ENCODE results near the gene BCL7A.

The BCL7A gene

DNA sequence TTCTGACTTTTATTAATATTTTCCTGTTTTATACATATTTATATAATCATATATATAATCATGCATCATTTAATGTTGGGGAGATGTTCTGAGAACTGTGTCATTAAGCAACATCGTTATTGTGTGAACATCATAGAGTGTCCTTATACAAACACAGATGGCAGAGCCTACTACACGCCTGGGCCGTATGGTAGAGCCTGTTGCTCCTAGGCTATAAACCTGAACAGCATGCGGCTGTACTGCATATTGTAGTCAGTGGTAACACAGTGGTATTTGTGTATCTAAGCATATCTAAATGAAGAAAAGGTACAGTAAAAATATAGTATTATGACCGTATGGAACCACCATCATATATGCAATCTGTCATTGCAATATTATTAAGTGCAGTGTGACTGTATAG lies 44.7 kb upstream of the BCL7A start:
- Histone ChIP-seq H3K79me2 (ENCODE audit: insufficient read depth, low read length) (no peaks in the 10 kb centered on the region), H3K27ac (ENCODE audit: low read depth, low read length, poor library complexity, severe bottlenecking) (no peak overlapping the region), H4K20me1 (ENCODE audit: insufficient read depth, low read length) (no peaks in the 10 kb centered on the region), H3K27me3 (ENCODE audit: insufficient read depth, low read length) (no peaks in the 10 kb centered on the region), H3F3A (ENCODE audit: insufficient read depth, low read length) (peaks cover 4% of the 10 kb centered on the region), H3K9ac (ENCODE audit: low read length) (no peak overlapping the region), H3K9me2 (ENCODE audit: low read depth, low read length) (no peaks in the 10 kb centered on the region), H3K4me2 (ENCODE audit: low read length) (no peak overlapping the region), H3K9me3 (ENCODE audit: low read length) (peaks cover 9% of the 10 kb centered on the region), H2AFZ (ENCODE audit: low read length) (no peak overlapping the region), H3K4me1 (ENCODE audit: insufficient read depth, low read length, severe bottlenecking) (peaks cover 35% of the 10 kb centered on the region), H3K36me3 (ENCODE audit: insufficient read depth, low read length) (no peaks in the 10 kb centered on the region), H3K4me3 (ENCODE audit: low read depth, low read length, poor library complexity, severe bottlenecking) (no peak overlapping the region)
- TF ChIP-seq, protein P1, sequence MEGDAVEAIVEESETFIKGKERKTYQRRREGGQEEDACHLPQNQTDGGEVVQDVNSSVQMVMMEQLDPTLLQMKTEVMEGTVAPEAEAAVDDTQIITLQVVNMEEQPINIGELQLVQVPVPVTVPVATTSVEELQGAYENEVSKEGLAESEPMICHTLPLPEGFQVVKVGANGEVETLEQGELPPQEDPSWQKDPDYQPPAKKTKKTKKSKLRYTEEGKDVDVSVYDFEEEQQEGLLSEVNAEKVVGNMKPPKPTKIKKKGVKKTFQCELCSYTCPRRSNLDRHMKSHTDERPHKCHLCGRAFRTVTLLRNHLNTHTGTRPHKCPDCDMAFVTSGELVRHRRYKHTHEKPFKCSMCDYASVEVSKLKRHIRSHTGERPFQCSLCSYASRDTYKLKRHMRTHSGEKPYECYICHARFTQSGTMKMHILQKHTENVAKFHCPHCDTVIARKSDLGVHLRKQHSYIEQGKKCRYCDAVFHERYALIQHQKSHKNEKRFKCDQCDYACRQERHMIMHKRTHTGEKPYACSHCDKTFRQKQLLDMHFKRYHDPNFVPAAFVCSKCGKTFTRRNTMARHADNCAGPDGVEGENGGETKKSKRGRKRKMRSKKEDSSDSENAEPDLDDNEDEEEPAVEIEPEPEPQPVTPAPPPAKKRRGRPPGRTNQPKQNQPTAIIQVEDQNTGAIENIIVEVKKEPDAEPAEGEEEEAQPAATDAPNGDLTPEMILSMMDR (IDR thresholded peaks at IDR 0.05; ENCODE audit: low read length), result no peak
- no peak for TF ChIP-seq EZH2 (IDR thresholded peaks at IDR 0.05; ENCODE audit: borderline replicate concordance, low read length)

- Histone ChIP-seq H3K4me1 (ENCODE audit: insufficient read depth, low read length, severe bottlenecking) (peaks cover 57% of the 10 kb centered on the region), H3K4me3 (ENCODE audit: low read depth, low read length, poor library complexity, severe bottlenecking) (peak overlapping the region; percentile 39), H4K20me1 (ENCODE audit: insufficient read depth, low read length) (no peaks in the 10 kb centered on the region), H2AFZ (ENCODE audit: low read length) (no peak overlapping the region), H3K9me3 (ENCODE audit: low read length) (no peaks in the 10 kb centered on the region), H3K9ac (ENCODE audit: low read length) (peak overlapping the region; percentile 66), H3K36me3 (ENCODE audit: insufficient read depth, low read length) (no peaks in the 10 kb centered on the region), H3F3A (ENCODE audit: insufficient read depth, low read length) (peaks cover 4% of the 10 kb centered on the region), H3K79me2 (ENCODE audit: insufficient read depth, low read length) (no peaks in the 10 kb centered on the region), H3K4me2 (ENCODE audit: low read length) (peak overlapping the region; percentile 54), H3K9me2 (ENCODE audit: low read depth, low read length) (no peaks in the 10 kb centered on the region), H3K27ac (ENCODE audit: low read depth, low read length, poor library complexity, severe bottlenecking) (peak overlapping the region; percentile 98), H3K27me3 (ENCODE audit: insufficient read depth, low read length) (no peaks in the 10 kb centered on the region)
- TF ChIP-seq, protein P1 (IDR thresholded peaks at IDR 0.05; ENCODE audit: low read length), result 0 out of 2 replicates have a peak, but pooled peaks have one; percentile 2
- TF ChIP-seq EZH2 (IDR thresholded peaks at IDR 0.05; ENCODE audit: borderline replicate concordance, low read length), result no peak
Observed at GRCh38 chr12:121980191-121980891, 41.3 kb upstream of the BCL7A start.

DNA sequence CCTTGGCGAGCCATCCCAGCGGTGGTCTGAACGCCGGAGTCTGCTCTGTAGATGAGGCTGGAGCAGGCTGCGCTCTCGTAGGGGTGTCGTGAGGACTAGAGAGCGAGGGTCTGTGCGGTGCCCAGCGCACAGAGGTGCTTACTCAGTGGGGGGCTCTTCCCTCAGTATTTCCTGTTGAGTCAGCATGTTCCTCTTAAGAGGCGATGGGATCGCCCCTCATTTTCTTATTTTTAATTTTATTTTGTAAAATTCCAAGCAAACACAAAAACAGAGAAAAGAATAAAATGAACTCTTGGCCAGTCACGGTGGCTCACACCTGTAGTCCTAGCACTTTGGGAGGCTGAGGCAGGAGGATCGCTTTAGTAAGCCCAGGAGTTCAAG lies 40.8 kb upstream of the BCL7A start:
- Histone ChIP-seq H3K27me3 (ENCODE audit: insufficient read depth, low read length) (no peaks in the 10 kb centered on the region), H3K4me3 (ENCODE audit: low read depth, low read length, poor library complexity, severe bottlenecking) (peak overlapping the region; percentile 39), H3K4me2 (ENCODE audit: low read length) (peak overlapping the region; percentile 54), H3K9ac (ENCODE audit: low read length) (peak overlapping the region; percentile 66), H3K4me1 (ENCODE audit: insufficient read depth, low read length, severe bottlenecking) (peaks cover 57% of the 10 kb centered on the region), H4K20me1 (ENCODE audit: insufficient read depth, low read length) (no peaks in the 10 kb centered on the region), H3F3A (ENCODE audit: insufficient read depth, low read length) (peaks cover 4% of the 10 kb centered on the region), H3K27ac (ENCODE audit: low read depth, low read length, poor library complexity, severe bottlenecking) (peak overlapping the region; percentile 98), H3K9me2 (ENCODE audit: low read depth, low read length) (no peaks in the 10 kb centered on the region), H3K79me2 (ENCODE audit: insufficient read depth, low read length) (no peaks in the 10 kb centered on the region), H3K9me3 (ENCODE audit: low read length) (no peaks in the 10 kb centered on the region), H2AFZ (ENCODE audit: low read length) (no peak overlapping the region), H3K36me3 (ENCODE audit: insufficient read depth, low read length) (no peaks in the 10 kb centered on the region)
- TF ChIP-seq EZH2 (IDR thresholded peaks at IDR 0.05; ENCODE audit: borderline replicate concordance, low read length), result no peak
- TF ChIP-seq, protein P1 (IDR thresholded peaks at IDR 0.05; ENCODE audit: low read length), result no peak

Measured in OCI-LY1 (cell line).